ENCODE measurements around the gene OR5B12. TPM values are rescaled to one million over a fixed set of nuclear protein-coding genes. Genes with fewer than 3 reads are reported as not detected.

OR5B12 gene
- total RNA-seq, 4 donors from 2014 or later = not detected

GRCh38 chr11:58395581-58395980 is 46.5 kb downstream of the OR5B12 start:
- in situ Hi-C loops (cut with MboI; ENCODE audit: low pct_ligation_motif_present in 1 of 4, low pct_unique_long_range_greater_than_20kb in 1 of 4, low sequenced_read_pairs in 3 of 4) = no loop called here

GRCh38 chr11:58394195-58394594 is 47.8 kb downstream of the OR5B12 start:
- peaks cover 0 to 9% of the 10 kb centered on the region in 2 donors for H3K9me3 ChIP-seq
- DNase-seq = no peak
- H3K27me3 ChIP-seq = no peaks in the 10 kb centered on the region
- no peak overlapping the region for H3K4me3 ChIP-seq
- in situ Hi-C loops (cut with MboI; ENCODE audit: low pct_ligation_motif_present in 1 of 4, low pct_unique_long_range_greater_than_20kb in 1 of 4, low sequenced_read_pairs in 3 of 4) = no loop called here
- no peak for TF ChIP-seq CTCF (IDR thresholded peaks at IDR 0.05)
- no peak for TF ChIP-seq POLR2AphosphoS5 (IDR thresholded peaks at IDR 0.05)
- TF ChIP-seq POLR2A (IDR thresholded peaks at IDR 0.05) = no peak
- no peak for TF ChIP-seq EP300 (IDR thresholded peaks at IDR 0.05; ENCODE audit: low read depth)
- intact Hi-C loops (cut with DNase I; ENCODE audit: low total_unique reads) = no loop called here
- no peaks in the 10 kb centered on the region for H3K4me1 ChIP-seq
- H3K36me3 ChIP-seq = no peaks in the 10 kb centered on the region
- H3K27ac ChIP-seq = no peak overlapping the region

More at GRCh38 chr11:58395581-58395980, 46.5 kb downstream of the OR5B12 start:
- intact Hi-C loops (cut with DNase I; ENCODE audit: low total_unique reads) = loop anchor here (1.0 kb wide), 1 partner anchor 33 kb away; the partner anchor contains the start of gene OR5B2
- Histone ChIP-seq H3K36me3 (no peaks in the 10 kb centered on the region), H3K9me3 (peaks cover 0 to 9% of the 10 kb centered on the region in 2 donors), H3K4me1 (no peaks in the 10 kb centered on the region), H3K27ac (no peak overlapping the region), H3K27me3 (no peaks in the 10 kb centered on the region), H3K4me3 (no peak overlapping the region)
- TF ChIP-seq CTCF (IDR thresholded peaks at IDR 0.05) = no peak
- TF ChIP-seq EP300 (IDR thresholded peaks at IDR 0.05; ENCODE audit: low read depth) = no peak
- no peak for TF ChIP-seq POLR2A (IDR thresholded peaks at IDR 0.05)
- 72 to 95% methylated on average over 2 of the region's 2 CpGs for WGBS, 2 donors (ENCODE audit: low coverage in 1 of 2)
- DNase-seq = no peak

GRCh38 chr11:58392746-58393145 is 49.3 kb downstream of the OR5B12 start:
- DNase-seq = no peak
- 17 to 19% methylated on average over 1 of the region's 1 CpG for WGBS, 2 donors (ENCODE audit: low coverage in 1 of 2)
- Histone ChIP-seq H3K4me3 (no peak overlapping the region), H3K4me1 (no peaks in the 10 kb centered on the region), H3K27me3 (no peaks in the 10 kb centered on the region), H3K27ac (no peak overlapping the region), H3K9me3 (peaks cover 0 to 9% of the 10 kb centered on the region in 2 donors), H3K36me3 (no peaks in the 10 kb centered on the region)
- intact Hi-C loops (cut with DNase I; ENCODE audit: low total_unique reads) = no loop called here
- in situ Hi-C loops (cut with MboI; ENCODE audit: low pct_ligation_motif_present in 1 of 4, low pct_unique_long_range_greater_than_20kb in 1 of 4, low sequenced_read_pairs in 3 of 4) = no loop called here
- TF ChIP-seq EP300 (IDR thresholded peaks at IDR 0.05; ENCODE audit: low read depth) (no peak), CTCF (IDR thresholded peaks at IDR 0.05) (no peak), POLR2A (IDR thresholded peaks at IDR 0.05) (no peak), POLR2AphosphoS5 (IDR thresholded peaks at IDR 0.05) (no peak)

GRCh38 chr11:58391879-58392278 is 50.2 kb downstream of the OR5B12 start:
- 77 to 80% methylated on average over 1 of the region's 1 CpG for WGBS, 2 donors (ENCODE audit: low coverage in 1 of 2)
- in situ Hi-C loops (cut with MboI; ENCODE audit: low pct_ligation_motif_present in 1 of 4, low pct_unique_long_range_greater_than_20kb in 1 of 4, low sequenced_read_pairs in 3 of 4) = no loop called here
- no peak for DNase-seq

More at GRCh38 chr11:58391879-58392278, 50.2 kb downstream of the OR5B12 start:
- H3K9me3 ChIP-seq = peaks cover 0 to 9% of the 10 kb centered on the region in 2 donors
- no peak overlapping the region for H3K27ac ChIP-seq
- no peaks in the 10 kb centered on the region for H3K27me3 ChIP-seq
- intact Hi-C loops (cut with DNase I; ENCODE audit: low total_unique reads) = no loop called here
- H3K36me3 ChIP-seq = no peaks in the 10 kb centered on the region
- TF ChIP-seq POLR2A (IDR thresholded peaks at IDR 0.05) (no peak), POLR2AphosphoS5 (IDR thresholded peaks at IDR 0.05) (no peak), CTCF (IDR thresholded peaks at IDR 0.05) (no peak), EP300 (IDR thresholded peaks at IDR 0.05; ENCODE audit: low read depth) (no peak)
- H3K4me1 ChIP-seq = no peaks in the 10 kb centered on the region
- no peak overlapping the region for H3K4me3 ChIP-seq
